ENCODE measurements around the gene FHDC1.

DNA sequence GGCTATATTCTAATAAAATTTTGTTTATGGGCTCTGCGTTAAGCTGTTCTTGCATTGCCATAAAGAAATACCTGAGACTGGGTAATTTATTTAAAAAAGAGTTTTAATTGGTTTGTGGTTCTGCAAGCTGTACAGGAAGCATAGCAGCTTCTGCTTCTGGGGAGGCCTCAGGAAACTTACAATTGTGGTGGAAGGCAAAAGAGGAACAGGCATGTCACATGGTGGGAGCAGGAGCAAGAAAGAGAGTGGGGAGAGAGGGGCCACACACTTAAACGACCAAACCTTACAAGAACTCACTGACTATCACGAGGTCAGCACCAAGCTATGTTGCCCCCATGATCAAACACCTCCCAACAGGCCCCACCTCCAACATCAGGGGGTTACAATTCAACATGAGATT, 74.0 kb downstream of the FHDC1 start:
- TF ChIP-seq CTCF (conservative IDR thresholded peaks at IDR 0.05; ENCODE audit: low read depth, low read length) (no peak), EZH2 (IDR thresholded peaks at IDR 0.05; ENCODE audit: low read length, unreplicated experiment) (no peak), EZH2phosphoT487 (IDR thresholded peaks at IDR 0.05; ENCODE audit: borderline replicate concordance, low read length) (no peak)
